ENCODE data around the gene NTM.

The NTM gene

GRCh38 chr11:131595797-131596196, 225.4 kb downstream of the NTM start:
- H2AFZ ChIP-seq (ENCODE audit: low read length), result 0 out of 2 replicates have a peak overlapping the region, but pooled peaks have one; percentile 21
- no peaks in the 10 kb centered on the region for H3F3A ChIP-seq (ENCODE audit: low read depth)
- no peaks in the 10 kb centered on the region for H3K27me3 ChIP-seq (ENCODE audit: insufficient read depth, low read length, poor library complexity, severe bottlenecking)
- H3K79me2 ChIP-seq (ENCODE audit: insufficient read depth, low read length), result no peaks in the 10 kb centered on the region
- TF ChIP-seq EZH2phosphoT487 (IDR thresholded peaks at IDR 0.05; ENCODE audit: borderline replicate concordance), result no peak
- no peak for TF ChIP-seq CTCF (conservative IDR thresholded peaks at IDR 0.05; ENCODE audit: low read length)
- H3K4me2 ChIP-seq (ENCODE audit: low read depth, low read length, poor library complexity, severe bottlenecking), result no peak overlapping the region
- H3K4me1 ChIP-seq (ENCODE audit: insufficient read depth, low read length, poor library complexity, severe bottlenecking), result peaks cover 30% of the 10 kb centered on the region
- no peaks in the 10 kb centered on the region for H3K9me2 ChIP-seq (replicated peaks; ENCODE audit: low read depth, low read length)
- H4K20me1 ChIP-seq (ENCODE audit: insufficient read depth, low read length, poor library complexity, severe bottlenecking), result no peaks in the 10 kb centered on the region
- no peak overlapping the region for H3K9ac ChIP-seq (ENCODE audit: low read depth, low read length, poor library complexity, severe bottlenecking)
- no peaks in the 10 kb centered on the region for H3K9me3 ChIP-seq (ENCODE audit: insufficient read depth, low read depth, low read length)
- H3K36me3 ChIP-seq (ENCODE audit: insufficient read depth, low read length), result no peaks in the 10 kb centered on the region
- H3K4me3 ChIP-seq (ENCODE audit: low read length, poor library complexity, severe bottlenecking), result no peak overlapping the region

GRCh38 chr11:131597890-131598289, 227.5 kb downstream of the NTM start:
- Histone ChIP-seq H3K4me3 (ENCODE audit: low read length, poor library complexity, severe bottlenecking) (no peak overlapping the region), H3K36me3 (ENCODE audit: insufficient read depth, low read length) (no peaks in the 10 kb centered on the region), H3K27me3 (ENCODE audit: insufficient read depth, low read length, poor library complexity, severe bottlenecking) (no peaks in the 10 kb centered on the region), H4K20me1 (ENCODE audit: insufficient read depth, low read length, poor library complexity, severe bottlenecking) (no peaks in the 10 kb centered on the region), H3K4me1 (ENCODE audit: insufficient read depth, low read length, poor library complexity, severe bottlenecking) (peaks cover 9% of the 10 kb centered on the region), H3K9ac (ENCODE audit: low read depth, low read length, poor library complexity, severe bottlenecking) (no peak overlapping the region), H3K4me2 (ENCODE audit: low read depth, low read length, poor library complexity, severe bottlenecking) (no peak overlapping the region), H2AFZ (ENCODE audit: low read length) (no peak overlapping the region), H3K79me2 (ENCODE audit: insufficient read depth, low read length) (no peaks in the 10 kb centered on the region), H3K9me3 (ENCODE audit: insufficient read depth, low read depth, low read length) (no peaks in the 10 kb centered on the region), H3K9me2 (replicated peaks; ENCODE audit: low read depth, low read length) (no peaks in the 10 kb centered on the region), H3F3A (ENCODE audit: low read depth) (no peaks in the 10 kb centered on the region)
- TF ChIP-seq EZH2phosphoT487 (IDR thresholded peaks at IDR 0.05; ENCODE audit: borderline replicate concordance) (no peak), CTCF (conservative IDR thresholded peaks at IDR 0.05; ENCODE audit: low read length) (no peak)

GRCh38 chr11:131598305-131598704, 227.9 kb downstream of the NTM start:
- Histone ChIP-seq H3K36me3 (ENCODE audit: insufficient read depth, low read length) (no peaks in the 10 kb centered on the region), H3F3A (ENCODE audit: low read depth) (no peaks in the 10 kb centered on the region), H2AFZ (ENCODE audit: low read length) (no peak overlapping the region), H3K4me3 (ENCODE audit: low read length, poor library complexity, severe bottlenecking) (no peak overlapping the region), H3K4me1 (ENCODE audit: insufficient read depth, low read length, poor library complexity, severe bottlenecking) (peaks cover 5% of the 10 kb centered on the region), H3K79me2 (ENCODE audit: insufficient read depth, low read length) (no peaks in the 10 kb centered on the region), H3K9me2 (replicated peaks; ENCODE audit: low read depth, low read length) (no peaks in the 10 kb centered on the region), H3K4me2 (ENCODE audit: low read depth, low read length, poor library complexity, severe bottlenecking) (no peak overlapping the region), H3K9me3 (ENCODE audit: insufficient read depth, low read depth, low read length) (no peaks in the 10 kb centered on the region), H4K20me1 (ENCODE audit: insufficient read depth, low read length, poor library complexity, severe bottlenecking) (no peaks in the 10 kb centered on the region), H3K9ac (ENCODE audit: low read depth, low read length, poor library complexity, severe bottlenecking) (no peak overlapping the region), H3K27me3 (ENCODE audit: insufficient read depth, low read length, poor library complexity, severe bottlenecking) (no peaks in the 10 kb centered on the region)
- TF ChIP-seq CTCF (conservative IDR thresholded peaks at IDR 0.05; ENCODE audit: low read length), result no peak
- TF ChIP-seq EZH2phosphoT487 (IDR thresholded peaks at IDR 0.05; ENCODE audit: borderline replicate concordance), result no peak

All from Loucy (cell line).